Osteoblast (primary cell): ENCODE data around the gene CNTNAP3. TPM values are rescaled to one million over a fixed set of nuclear protein-coding genes. Genes with fewer than 3 reads are reported as not detected.
"Not testable (repeated sequence)": the region's sequence is repeated elsewhere in the genome, so short reads cannot be mapped to it uniquely, and the experiment has no call there.

Source experiments
- DNase-seq: peaks from one replicate; pipeline ENCODE4 v3.0.0; 2011; ENCODE audit warnings: low spot score, mixed read lengths; ENCODE audit not compliant: insufficient read length; ENCODE audit errors: missing footprints
- H2AFZ ChIP-seq: 2 replicates; pipeline ENCODE4 v1.6.0; 2011; ENCODE audit warnings: mild to moderate bottlenecking, low read length
- H3K27ac ChIP-seq: 2 replicates; pipeline ENCODE4 v1.5.1; 2011; ENCODE audit warnings: mild to moderate bottlenecking, low read depth, low read length, moderate library complexity
- H3K27me3 ChIP-seq: 2 replicates; pipeline ENCODE4 v1.6.0; 2012; ENCODE audit warnings: mild to moderate bottlenecking, control low read depth, inconsistent platforms, low read length, moderate library complexity; ENCODE audit not compliant: insufficient read depth
- H3K36me3 ChIP-seq: 2 replicates; pipeline ENCODE4 v1.5.1; 2011; ENCODE audit warnings: mild to moderate bottlenecking, low read length, control low read depth, moderate library complexity; ENCODE audit not compliant: insufficient read depth
- H3K4me1 ChIP-seq: 2 replicates; pipeline ENCODE4 v1.5.1; 2011; ENCODE audit warnings: mild to moderate bottlenecking, low read length, control low read depth, moderate library complexity; ENCODE audit not compliant: insufficient read depth
- H3K4me2 ChIP-seq: 2 replicates; pipeline ENCODE4 v1.6.0; 2011; ENCODE audit warnings: mild to moderate bottlenecking, low read length; ENCODE audit not compliant: insufficient read depth
- H3K4me3 ChIP-seq: fragments of 200-600 bp; sonication (generic); 3 replicates; pipeline ENCODE4 v1.5.1; 2012; ENCODE audit warnings: mild to moderate bottlenecking, low read length, inconsistent platforms; ENCODE audit not compliant: insufficient read depth
- H3K79me2 ChIP-seq: 2 replicates; pipeline ENCODE4 v1.6.0; 2012; ENCODE audit warnings: mild to moderate bottlenecking, low read length, control low read depth, inconsistent platforms; ENCODE audit not compliant: insufficient read depth
- H3K9me3 ChIP-seq: 2 replicates; pipeline ENCODE4 v1.5.1; 2011; ENCODE audit warnings: low read depth, low read length, control low read depth
- H4K20me1 ChIP-seq: 2 replicates; pipeline ENCODE4 v1.6.0; 2012; ENCODE audit warnings: mild to moderate bottlenecking, low read length, control low read depth; ENCODE audit not compliant: insufficient read depth
- total RNA-seq: library from RNA; depleted of rRNA; stranded (reverse); fragments of >200 nt; gene quantifications from 2 replicates; pipeline ENCODE4 v1.2.3, GENCODE V29; 2012

Gene CNTNAP3
- 0.88 and 1.4 TPM in 2 replicates for total RNA-seq

GRCh38 chr9:39287980-39288379, at the start of gene CNTNAP3:
CNTNAP3 (minus strand) TSS chr9:39288167; CDS start chr9:39288064, 103 bp downstream.
- not testable (repeated sequence) for H2AFZ ChIP-seq, H4K20me1 ChIP-seq, DNase-seq, H3K27ac ChIP-seq, H3K36me3 ChIP-seq, H3K4me3 ChIP-seq, H3K27me3 ChIP-seq, H3K4me2 ChIP-seq, H3K79me2 ChIP-seq, H3K4me1 ChIP-seq, H3K9me3 ChIP-seq

DNA sequence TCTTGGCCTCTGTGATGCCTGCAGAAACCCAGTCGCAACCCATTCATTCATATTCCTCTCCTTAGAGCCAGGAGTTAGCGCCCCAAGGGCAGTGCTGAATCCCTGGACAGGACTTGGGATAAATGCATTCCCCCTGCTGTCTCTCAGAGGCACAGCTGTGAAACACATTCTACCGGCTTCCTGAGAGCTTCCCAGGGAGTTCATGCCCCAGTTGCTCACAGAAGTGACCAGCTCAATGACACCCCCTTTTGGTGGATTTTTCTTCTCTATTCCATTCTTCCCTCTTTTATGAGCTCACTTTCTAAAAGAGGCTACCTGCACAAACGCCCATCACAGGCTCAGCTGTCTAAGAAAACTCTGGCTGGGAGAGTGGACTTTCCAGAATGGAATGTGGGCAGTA, 8.0 kb downstream of the CNTNAP3 start:
- H3K4me3 ChIP-seq, H3K27ac ChIP-seq, DNase-seq, H3K4me2 ChIP-seq, H2AFZ ChIP-seq, H3K27me3 ChIP-seq, H4K20me1 ChIP-seq, H3K36me3 ChIP-seq, H3K4me1 ChIP-seq, H3K9me3 ChIP-seq, H3K79me2 ChIP-seq: not testable (repeated sequence)

DNA sequence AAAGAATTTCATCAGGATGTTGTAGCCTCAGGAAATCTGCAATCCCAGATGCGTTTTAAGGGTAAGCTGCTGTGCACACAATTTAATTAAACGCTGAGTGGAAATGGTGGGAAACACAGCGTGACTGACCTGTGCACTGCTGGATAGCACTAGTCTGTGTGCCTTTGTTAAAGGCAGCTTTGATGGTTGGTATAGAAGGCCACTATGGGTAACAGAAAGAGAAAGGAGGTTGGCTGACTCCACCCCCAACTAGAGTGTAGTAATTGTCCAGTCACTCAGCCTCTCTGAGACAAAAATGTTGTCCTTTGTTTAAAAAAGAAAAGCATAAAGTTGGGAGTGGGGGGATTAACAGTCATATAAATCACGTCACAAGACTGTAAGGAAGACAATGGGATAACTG, 45.5 kb downstream of the CNTNAP3 start:
- H3K9me3 ChIP-seq, H2AFZ ChIP-seq, H3K27me3 ChIP-seq, H3K36me3 ChIP-seq, H3K4me3 ChIP-seq, H3K27ac ChIP-seq, H3K4me1 ChIP-seq, H4K20me1 ChIP-seq, DNase-seq, H3K79me2 ChIP-seq, H3K4me2 ChIP-seq: not testable (repeated sequence)

GRCh38 chr9:39232130-39232991, 55.6 kb downstream of the CNTNAP3 start:
- H3K4me2 ChIP-seq, H3K36me3 ChIP-seq, H4K20me1 ChIP-seq, H3K27ac ChIP-seq, H3K79me2 ChIP-seq, H3K4me1 ChIP-seq, H3K4me3 ChIP-seq, DNase-seq, H3K9me3 ChIP-seq, H3K27me3 ChIP-seq, H2AFZ ChIP-seq: not testable (repeated sequence)

DNA sequence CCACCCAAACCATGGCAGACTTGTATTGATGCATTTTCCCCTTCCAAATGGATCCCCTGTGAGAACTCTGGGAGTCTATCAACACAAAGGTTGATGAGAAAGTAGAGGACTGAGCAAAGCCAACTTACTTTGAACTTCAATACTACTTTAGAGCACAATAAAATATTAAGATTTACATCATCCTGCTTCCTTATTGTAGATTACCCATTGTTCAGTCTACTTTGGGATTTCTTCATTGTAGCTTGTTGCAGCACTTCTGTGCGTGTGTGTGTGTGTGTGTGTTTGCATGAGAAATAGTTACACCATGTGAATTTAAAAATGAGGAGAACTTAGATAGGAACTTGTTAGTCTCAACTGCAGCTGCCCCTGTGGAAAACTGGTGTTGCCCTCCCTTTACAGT, 72.0 kb downstream of the CNTNAP3 start:
- not testable (repeated sequence) for H3K4me3 ChIP-seq, H3K79me2 ChIP-seq, H3K4me1 ChIP-seq, DNase-seq, H3K4me2 ChIP-seq, H3K27me3 ChIP-seq, H3K27ac ChIP-seq, H3K36me3 ChIP-seq, H2AFZ ChIP-seq, H4K20me1 ChIP-seq, H3K9me3 ChIP-seq

GRCh38 chr9:39209773-39210172, 78.2 kb downstream of the CNTNAP3 start:
- H3K4me3 ChIP-seq, DNase-seq, H3K27me3 ChIP-seq, H3K27ac ChIP-seq, H2AFZ ChIP-seq, H3K9me3 ChIP-seq, H3K79me2 ChIP-seq, H3K4me2 ChIP-seq, H3K36me3 ChIP-seq, H4K20me1 ChIP-seq, H3K4me1 ChIP-seq: not testable (repeated sequence)

DNA sequence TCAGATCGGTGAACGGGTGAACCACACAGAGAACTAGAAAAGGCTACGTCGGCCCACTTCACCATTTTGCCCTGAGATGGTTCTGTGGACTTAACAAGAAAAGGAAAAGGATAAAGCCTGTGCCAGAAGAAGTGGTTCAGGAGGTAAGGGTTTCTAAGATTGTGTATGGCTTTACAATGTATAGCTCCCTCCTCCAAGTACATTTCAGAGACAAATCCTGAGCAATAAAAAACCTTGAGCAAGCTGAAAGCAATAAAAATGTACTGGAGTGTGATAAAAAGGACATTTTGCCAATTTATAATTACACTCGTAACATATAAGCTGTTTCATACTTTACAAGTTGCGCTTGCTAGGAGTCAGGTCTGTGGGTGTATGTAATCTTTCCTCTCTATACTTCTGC, 81.3 kb downstream of the CNTNAP3 start:
- H3K79me2 ChIP-seq, H4K20me1 ChIP-seq, H3K4me1 ChIP-seq, H2AFZ ChIP-seq, H3K36me3 ChIP-seq, H3K4me3 ChIP-seq, H3K4me2 ChIP-seq, H3K27me3 ChIP-seq, H3K9me3 ChIP-seq, H3K27ac ChIP-seq, DNase-seq: not testable (repeated sequence)

GRCh38 chr9:39205842-39206241, 82.1 kb downstream of the CNTNAP3 start:
- not testable (repeated sequence) for H3K79me2 ChIP-seq, H3K4me2 ChIP-seq, H2AFZ ChIP-seq, H3K36me3 ChIP-seq, DNase-seq, H3K4me3 ChIP-seq, H3K27ac ChIP-seq, H3K27me3 ChIP-seq, H4K20me1 ChIP-seq, H3K4me1 ChIP-seq, H3K9me3 ChIP-seq

DNA sequence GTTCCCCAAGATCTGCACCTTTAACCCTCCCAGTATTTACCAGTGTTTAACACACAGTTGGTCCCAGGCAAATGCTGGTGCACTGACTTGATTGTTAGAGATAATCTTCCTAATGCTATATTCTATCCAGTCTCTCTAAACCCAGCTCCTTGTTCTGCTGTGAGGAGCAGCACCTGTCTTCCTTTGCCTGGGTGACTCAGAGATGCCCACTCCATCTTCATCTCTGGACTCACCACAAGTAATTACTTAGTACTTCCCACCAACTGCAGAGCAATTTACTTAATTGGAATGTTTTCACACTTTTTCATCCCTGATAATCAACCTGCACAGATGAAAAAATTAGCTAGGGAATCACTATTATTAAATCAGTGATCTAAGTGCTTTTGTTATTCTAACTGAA, 87.6 kb downstream of the CNTNAP3 start:
- not testable (repeated sequence) for H3K27me3 ChIP-seq

More for the DNA sequence above, 87.6 kb downstream of the CNTNAP3 start:
- not testable (repeated sequence) for H3K27ac ChIP-seq, H3K9me3 ChIP-seq, H2AFZ ChIP-seq, H3K4me2 ChIP-seq, H4K20me1 ChIP-seq, H3K4me3 ChIP-seq, DNase-seq, H3K79me2 ChIP-seq, H3K4me1 ChIP-seq, H3K36me3 ChIP-seq
